ENCODE data around the gene CHP2. TPM values are rescaled to one million over a fixed set of nuclear protein-coding genes. Genes with fewer than 3 reads are reported as not detected.
A peak's percentile ranks its signal among the peaks of the same experiment; 100 is the strongest.

CHP2 gene
- total and polyA plus RNA-seq, 2 of the 13 experiments (the other 11 are each of a cell fraction or from before 2014, with no cell fraction given) = not detected

DNA sequence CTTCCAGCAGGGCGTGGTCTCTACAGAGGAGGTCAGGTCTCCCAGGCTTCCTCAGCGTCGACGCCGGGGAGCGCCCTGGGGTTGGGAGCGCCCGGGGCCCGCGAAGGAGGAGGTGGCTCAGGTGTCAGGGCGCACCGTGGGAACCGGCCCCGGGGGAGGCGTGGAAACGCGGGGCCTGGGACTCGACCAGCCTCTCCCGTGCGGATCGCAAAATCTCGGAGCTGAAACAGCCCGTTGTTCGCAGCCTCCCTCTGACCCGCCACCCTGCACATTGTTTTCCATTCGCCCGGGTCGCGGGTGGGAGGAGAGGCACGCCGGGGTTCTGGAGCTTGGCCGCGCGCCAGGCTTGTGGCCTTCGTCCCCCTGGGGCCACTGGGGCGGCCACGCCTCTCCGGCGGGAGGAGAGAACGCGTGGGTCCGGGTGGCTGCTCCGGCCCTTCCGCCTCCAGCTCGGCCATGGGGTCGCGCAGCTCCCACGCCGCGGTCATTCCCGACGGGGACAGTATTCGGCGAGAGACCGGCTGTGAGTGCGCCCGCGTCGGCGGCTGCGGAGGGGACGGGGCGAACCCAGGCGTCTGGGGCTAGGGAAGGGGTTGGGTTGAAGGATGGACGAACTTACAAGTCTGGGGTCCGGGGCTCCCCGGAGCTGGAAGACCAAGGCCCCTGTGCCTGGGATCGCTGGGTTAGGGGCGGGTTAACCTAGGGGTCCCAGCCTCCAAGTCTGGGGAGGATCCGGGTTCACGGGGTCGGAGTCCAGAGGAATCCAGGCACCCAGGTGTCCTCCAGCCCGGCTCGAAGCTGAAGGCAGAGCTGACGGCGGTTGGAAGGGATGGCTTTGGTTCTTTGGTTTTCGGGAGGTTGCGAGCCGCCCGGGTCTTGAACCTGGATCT, at the start of gene CHP2 (continued):
- TF ChIP-seq YEATS4 (CRISPR knock-in tag; IDR thresholded peaks at IDR 0.05; ENCODE audit: borderline replicate concordance) (0 out of 2 replicates have a peak, but pooled peaks have one; percentile 43), ZNF180 (CRISPR knock-in tag; IDR thresholded peaks at IDR 0.05; ENCODE audit: borderline replicate concordance, low read depth) (no peak), ASH2L (IDR thresholded peaks at IDR 0.05; ENCODE audit: insufficient read length, low read depth, low read length) (no peak), TCF7L2 (IDR thresholded peaks at IDR 0.05; ENCODE audit: low read depth, low read length) (no peak), ZFP41 (CRISPR knock-in tag; IDR thresholded peaks at IDR 0.05; ENCODE audit: borderline replicate concordance) (0 out of 2 replicates have a peak, but pooled peaks have one; percentile 26), ZNF678 (CRISPR knock-in tag; IDR thresholded peaks at IDR 0.05) (no peak), ZNF629 (CRISPR knock-in tag; conservative IDR thresholded peaks at IDR 0.05) (no peak), ZNF274 (CRISPR knock-in tag; IDR thresholded peaks at IDR 0.05) (0 out of 2 replicates have a peak, but pooled peaks have one; percentile 47), MED13 (CRISPR knock-in tag; IDR thresholded peaks at IDR 0.05) (no peak), ZNF891 (CRISPR knock-in tag; IDR thresholded peaks at IDR 0.05) (no peak), SOX6 (IDR thresholded peaks at IDR 0.05) (no peak), SOX6 (CRISPR knock-in tag; IDR thresholded peaks at IDR 0.05) (peak; percentile 35; the same call in 1 of the 2 replicates), ZNF225 (CRISPR knock-in tag; IDR thresholded peaks at IDR 0.05) (no peak; the same call in 1 of the 2 replicates)
- TF ChIP-seq, protein P1, sequence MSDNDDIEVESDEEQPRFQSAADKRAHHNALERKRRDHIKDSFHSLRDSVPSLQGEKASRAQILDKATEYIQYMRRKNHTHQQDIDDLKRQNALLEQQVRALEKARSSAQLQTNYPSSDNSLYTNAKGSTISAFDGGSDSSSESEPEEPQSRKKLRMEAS (IDR thresholded peaks at IDR 0.05) = 0 out of 2 replicates have a peak, but pooled peaks have one; percentile 41
- TF ChIP-seq, protein P2, sequence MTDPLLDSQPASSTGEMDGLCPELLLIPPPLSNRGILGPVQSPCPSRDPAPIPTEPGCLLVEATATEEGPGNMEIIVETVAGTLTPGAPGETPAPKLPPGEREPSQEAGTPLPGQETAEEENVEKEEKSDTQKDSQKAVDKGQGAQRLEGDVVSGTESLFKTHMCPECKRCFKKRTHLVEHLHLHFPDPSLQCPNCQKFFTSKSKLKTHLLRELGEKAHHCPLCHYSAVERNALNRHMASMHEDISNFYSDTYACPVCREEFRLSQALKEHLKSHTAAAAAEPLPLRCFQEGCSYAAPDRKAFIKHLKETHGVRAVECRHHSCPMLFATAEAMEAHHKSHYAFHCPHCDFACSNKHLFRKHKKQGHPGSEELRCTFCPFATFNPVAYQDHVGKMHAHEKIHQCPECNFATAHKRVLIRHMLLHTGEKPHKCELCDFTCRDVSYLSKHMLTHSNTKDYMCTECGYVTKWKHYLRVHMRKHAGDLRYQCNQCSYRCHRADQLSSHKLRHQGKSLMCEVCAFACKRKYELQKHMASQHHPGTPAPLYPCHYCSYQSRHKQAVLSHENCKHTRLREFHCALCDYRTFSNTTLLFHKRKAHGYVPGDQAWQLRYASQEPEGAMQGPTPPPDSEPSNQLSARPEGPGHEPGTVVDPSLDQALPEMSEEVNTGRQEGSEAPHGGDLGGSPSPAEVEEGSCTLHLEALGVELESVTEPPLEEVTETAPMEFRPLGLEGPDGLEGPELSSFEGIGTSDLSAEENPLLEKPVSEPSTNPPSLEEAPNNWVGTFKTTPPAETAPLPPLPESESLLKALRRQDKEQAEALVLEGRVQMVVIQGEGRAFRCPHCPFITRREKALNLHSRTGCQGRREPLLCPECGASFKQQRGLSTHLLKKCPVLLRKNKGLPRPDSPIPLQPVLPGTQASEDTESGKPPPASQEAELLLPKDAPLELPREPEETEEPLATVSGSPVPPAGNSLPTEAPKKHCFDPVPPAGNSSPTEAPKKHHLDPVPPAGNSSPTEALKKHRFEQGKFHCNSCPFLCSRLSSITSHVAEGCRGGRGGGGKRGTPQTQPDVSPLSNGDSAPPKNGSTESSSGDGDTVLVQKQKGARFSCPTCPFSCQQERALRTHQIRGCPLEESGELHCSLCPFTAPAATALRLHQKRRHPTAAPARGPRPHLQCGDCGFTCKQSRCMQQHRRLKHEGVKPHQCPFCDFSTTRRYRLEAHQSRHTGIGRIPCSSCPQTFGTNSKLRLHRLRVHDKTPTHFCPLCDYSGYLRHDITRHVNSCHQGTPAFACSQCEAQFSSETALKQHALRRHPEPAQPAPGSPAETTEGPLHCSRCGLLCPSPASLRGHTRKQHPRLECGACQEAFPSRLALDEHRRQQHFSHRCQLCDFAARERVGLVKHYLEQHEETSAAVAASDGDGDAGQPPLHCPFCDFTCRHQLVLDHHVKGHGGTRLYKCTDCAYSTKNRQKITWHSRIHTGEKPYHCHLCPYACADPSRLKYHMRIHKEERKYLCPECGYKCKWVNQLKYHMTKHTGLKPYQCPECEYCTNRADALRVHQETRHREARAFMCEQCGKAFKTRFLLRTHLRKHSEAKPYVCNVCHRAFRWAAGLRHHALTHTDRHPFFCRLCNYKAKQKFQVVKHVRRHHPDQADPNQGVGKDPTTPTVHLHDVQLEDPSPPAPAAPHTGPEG (CRISPR knock-in tag; IDR thresholded peaks at IDR 0.05) = no peak
- TF ChIP-seq, protein P3, sequence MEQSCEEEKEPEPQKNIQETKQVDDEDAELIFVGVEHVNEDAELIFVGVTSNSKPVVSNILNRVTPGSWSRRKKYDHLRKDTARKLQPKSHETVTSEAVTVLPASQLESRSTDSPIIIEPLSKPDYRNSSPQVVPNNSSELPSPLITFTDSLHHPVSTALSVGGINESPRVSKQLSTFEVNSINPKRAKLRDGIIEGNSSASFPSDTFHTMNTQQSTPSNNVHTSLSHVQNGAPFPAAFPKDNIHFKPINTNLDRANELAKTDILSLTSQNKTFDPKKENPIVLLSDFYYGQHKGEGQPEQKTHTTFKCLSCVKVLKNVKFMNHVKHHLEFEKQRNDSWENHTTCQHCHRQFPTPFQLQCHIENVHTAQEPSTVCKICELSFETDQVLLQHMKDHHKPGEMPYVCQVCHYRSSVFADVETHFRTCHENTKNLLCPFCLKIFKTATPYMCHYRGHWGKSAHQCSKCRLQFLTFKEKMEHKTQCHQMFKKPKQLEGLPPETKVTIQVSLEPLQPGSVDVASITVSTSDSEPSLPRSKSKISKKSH (CRISPR knock-in tag; IDR thresholded peaks at IDR 0.05; ENCODE audit: borderline replicate concordance) = peak; percentile 20; the same call in 1 of the 2 replicates
- TF ChIP-seq, protein P4, sequence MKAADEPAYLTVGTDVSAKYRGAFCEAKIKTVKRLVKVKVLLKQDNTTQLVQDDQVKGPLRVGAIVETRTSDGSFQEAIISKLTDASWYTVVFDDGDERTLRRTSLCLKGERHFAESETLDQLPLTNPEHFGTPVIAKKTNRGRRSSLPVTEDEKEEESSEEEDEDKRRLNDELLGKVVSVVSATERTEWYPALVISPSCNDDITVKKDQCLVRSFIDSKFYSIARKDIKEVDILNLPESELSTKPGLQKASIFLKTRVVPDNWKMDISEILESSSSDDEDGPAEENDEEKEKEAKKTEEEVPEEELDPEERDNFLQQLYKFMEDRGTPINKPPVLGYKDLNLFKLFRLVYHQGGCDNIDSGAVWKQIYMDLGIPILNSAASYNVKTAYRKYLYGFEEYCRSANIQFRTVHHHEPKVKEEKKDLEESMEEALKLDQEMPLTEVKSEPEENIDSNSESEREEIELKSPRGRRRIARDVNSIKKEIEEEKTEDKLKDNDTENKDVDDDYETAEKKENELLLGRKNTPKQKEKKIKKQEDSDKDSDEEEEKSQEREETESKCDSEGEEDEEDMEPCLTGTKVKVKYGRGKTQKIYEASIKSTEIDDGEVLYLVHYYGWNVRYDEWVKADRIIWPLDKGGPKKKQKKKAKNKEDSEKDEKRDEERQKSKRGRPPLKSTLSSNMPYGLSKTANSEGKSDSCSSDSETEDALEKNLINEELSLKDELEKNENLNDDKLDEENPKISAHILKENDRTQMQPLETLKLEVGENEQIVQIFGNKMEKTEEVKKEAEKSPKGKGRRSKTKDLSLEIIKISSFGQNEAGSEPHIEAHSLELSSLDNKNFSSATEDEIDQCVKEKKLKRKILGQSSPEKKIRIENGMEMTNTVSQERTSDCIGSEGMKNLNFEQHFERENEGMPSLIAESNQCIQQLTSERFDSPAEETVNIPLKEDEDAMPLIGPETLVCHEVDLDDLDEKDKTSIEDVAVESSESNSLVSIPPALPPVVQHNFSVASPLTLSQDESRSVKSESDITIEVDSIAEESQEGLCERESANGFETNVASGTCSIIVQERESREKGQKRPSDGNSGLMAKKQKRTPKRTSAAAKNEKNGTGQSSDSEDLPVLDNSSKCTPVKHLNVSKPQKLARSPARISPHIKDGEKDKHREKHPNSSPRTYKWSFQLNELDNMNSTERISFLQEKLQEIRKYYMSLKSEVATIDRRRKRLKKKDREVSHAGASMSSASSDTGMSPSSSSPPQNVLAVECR (CRISPR knock-in tag; IDR thresholded peaks at IDR 0.05; ENCODE audit: borderline replicate concordance) = peak; percentile 45

Data from HepG2 (cell line).